Epithelial cell of proximal tubule (primary cell): ENCODE measurements around the gene C8G. TPM values are rescaled to one million over a fixed set of nuclear protein-coding genes. Genes with fewer than 3 reads are reported as not detected.

Experiments
- DNase-seq: peaks from one replicate; pipeline ENCODE4 v3.0.0-alpha.2; 2011; ENCODE audit warnings: low read depth
- H3K4me3 ChIP-seq: 2 replicates; pipeline ENCODE4 v1.5.1; 2011; ENCODE audit warnings: low read depth, mild to moderate bottlenecking, low read length
- CTCF ChIP-seq: conservative IDR thresholded peaks from 2 replicates; pipeline ENCODE4 v1.5.1; 2012; ENCODE audit warnings: low read depth, mild to moderate bottlenecking, low read length
- total RNA-seq: library from RNA; depleted of rRNA; stranded (reverse); fragments of >200 nt; gene quantifications from 2 replicates; pipeline ENCODE4 v1.2.3, GENCODE V29; 2015

Gene C8G
- total RNA-seq, 1 donor from 2014 or later, result not detected

DNA sequence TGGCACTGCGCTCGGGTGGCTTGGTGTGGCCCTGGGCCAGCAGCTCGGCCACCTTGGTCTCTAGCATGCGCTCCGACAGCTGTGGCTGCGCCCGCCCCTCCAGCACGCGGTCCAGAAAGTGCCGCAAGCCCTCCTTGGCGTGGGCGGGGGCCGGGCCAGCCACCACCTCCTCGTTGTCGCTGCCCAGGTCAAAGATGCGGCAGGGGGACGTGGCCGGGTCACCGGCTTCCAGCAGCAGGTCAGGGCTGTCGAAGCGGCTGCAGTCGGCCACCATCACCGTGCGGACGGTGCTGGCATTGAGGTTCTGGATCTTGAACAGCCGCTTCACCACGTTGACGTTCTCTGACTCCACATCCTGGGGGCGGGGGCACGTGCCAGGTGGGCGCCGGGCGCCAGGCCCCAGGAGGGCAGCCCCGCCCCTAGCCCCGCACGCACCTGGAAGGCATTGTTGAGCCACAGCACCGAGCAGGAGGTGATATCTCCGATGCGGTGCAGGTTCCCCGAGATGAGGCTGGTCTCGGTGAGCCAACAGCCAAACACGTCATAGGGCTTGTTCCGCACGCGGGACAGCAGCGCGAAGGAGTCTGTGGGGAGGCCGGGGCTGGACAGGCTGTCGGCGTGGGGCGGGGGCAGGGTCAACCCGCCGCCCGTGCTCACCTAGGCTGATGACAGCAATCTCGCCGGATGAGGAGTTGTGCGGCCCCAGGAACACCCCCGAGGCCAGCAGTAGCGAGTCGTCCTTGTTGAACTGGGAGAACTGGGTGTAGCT is 2.7 kb upstream of the C8G start:
- H3K4me3 ChIP-seq, result no peak overlapping the region
- TF ChIP-seq CTCF, result no peak
- DNase-seq, result no peak

DNA sequence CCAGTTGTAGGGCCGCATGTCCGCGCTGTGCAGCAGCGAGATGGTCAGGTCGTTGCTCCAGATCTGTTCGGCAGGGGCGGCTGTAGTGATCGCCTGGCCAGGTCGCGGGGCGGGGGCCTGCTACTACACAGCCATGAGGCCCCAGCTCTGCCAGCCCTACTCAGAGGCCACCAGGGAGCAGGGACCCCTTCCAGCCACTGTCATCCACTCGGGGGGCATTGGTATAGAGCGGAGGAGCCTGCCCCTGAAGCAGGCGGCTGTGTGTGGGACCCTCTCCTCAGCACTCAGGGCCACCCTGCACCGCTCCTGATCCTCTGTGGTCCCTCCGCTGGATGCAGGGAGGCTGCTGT is 2.2 kb upstream of the C8G start:
- DNase-seq, result no peak
- no peak for TF ChIP-seq CTCF

GRCh38 chr9:136943291-136944211 is 1.5 kb upstream of the C8G start:
- no peak for DNase-seq
- no peak for TF ChIP-seq CTCF
- peak overlapping the region; percentile 91 for H3K4me3 ChIP-seq

More for the DNA sequence above, 2.2 kb upstream of the C8G start:
- H3K4me3 ChIP-seq, result peak overlapping the region; percentile 91

GRCh38 chr9:136944212-136944518 is 878 bp upstream of the C8G start:
- no peak for TF ChIP-seq CTCF
- DNase-seq, result no peak
- H3K4me3 ChIP-seq, result peak overlapping the region; percentile 91

- DNase-seq, result no peak
- H3K4me3 ChIP-seq, result no peak overlapping the region
- TF ChIP-seq CTCF, result no peak
Measured at GRCh38 chr9:136945333-136946227, 537 bp downstream of the C8G start.

DNA sequence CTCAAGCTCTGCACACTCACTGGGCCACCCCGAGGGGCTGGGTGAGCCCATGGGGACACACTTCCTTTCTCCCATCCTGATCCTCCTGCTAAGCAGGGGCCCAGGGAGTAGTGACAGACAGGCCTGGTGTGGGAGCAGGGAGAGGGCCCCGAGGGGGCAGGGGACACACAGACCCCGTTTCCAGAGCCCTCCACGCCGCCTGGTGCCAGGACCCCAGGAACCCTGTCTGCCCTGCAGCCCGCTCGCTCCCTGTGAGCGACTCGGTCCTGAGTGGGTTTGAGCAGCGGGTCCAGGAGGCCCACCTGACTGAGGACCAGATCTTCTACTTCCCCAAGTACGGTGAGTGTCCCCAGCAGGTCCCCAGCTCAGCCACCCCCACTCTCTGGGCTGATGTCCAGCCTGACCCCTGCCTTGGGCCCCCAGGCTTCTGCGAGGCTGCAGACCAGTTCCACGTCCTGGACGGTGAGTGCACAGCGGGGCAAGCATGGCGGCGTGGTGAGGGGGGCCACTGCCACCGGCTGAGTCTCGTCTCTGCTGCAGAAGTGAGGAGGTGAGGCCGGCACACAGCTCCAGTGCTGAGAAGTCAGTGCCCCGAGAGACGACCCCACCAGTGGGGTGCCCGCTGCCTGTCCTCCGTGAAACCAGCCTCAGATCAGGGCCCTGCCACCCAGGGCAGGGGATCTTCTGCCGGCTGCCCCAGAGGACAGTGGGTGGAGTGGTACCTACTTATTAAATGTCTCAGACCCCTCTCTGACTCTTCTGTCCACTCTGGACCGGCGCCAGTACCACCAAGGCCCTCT is 1.4 kb downstream of the C8G start:
- H3K4me3 ChIP-seq, result no peak overlapping the region
- no peak for DNase-seq
- no peak for TF ChIP-seq CTCF
